AML-193 (cell line): ENCODE results near the gene MRGPRX3.

Experiments
- DNase-seq, 2 experiments: peaks; one replicate each; lab custom pipeline; 2025; lab: John Stamatoyannopoulos, UW

MRGPRX3 gene

GRCh38 chr11:18168372-18168771 lies 36.0 kb downstream of the MRGPRX3 start:
- DNase-seq = no peak

GRCh38 chr11:18171377-18172000 lies 39.1 kb downstream of the MRGPRX3 start:
- peak in 1 of 2 experiments; percentile 6 for DNase-seq

- no peak for DNase-seq
Observed at GRCh38 chr11:18172666-18173065, 40.3 kb downstream of the MRGPRX3 start, which contains the start of gene MRGPRX4. Gene MRGPRX4, plus strand, starts transcription at chr11:18172837. Its CDS starts 420 bp downstream, at chr11:18173257.

GRCh38 chr11:18173225-18173866 lies 41.0 kb downstream of the MRGPRX3 start:
- DNase-seq = no peak
